GM13977 (cell line): Measurements from ENCODE around the gene ZNF135.

ENCODE experiments used
- DNase-seq: peaks from one replicate; pipeline ENCODE4 v3.0.0; 2012; ENCODE audit warnings: low spot score
- in situ Hi-C: fragments of 300-500 bp; cut with MboI; formaldehyde crosslinking; loops from one replicate; pipeline ENCODE4 v1.12.0; 2022; ENCODE audit warnings: low sequenced_read_pairs, low pct_unique_long_range_greater_than_20kb, mixed read lengths, inconsistent platforms; ENCODE audit not compliant: unreplicated experiment
- TF ChIP-seq, protein P1 (sequence below): IDR thresholded peaks from 2 replicates; pipeline ENCODE4 v1.5.1; 2012; ENCODE audit warnings: mild to moderate bottlenecking, control low read depth; ENCODE audit not compliant: insufficient read depth; ENCODE audit errors: extremely low read depth, missing control alignments

ZNF135 gene

DNA sequence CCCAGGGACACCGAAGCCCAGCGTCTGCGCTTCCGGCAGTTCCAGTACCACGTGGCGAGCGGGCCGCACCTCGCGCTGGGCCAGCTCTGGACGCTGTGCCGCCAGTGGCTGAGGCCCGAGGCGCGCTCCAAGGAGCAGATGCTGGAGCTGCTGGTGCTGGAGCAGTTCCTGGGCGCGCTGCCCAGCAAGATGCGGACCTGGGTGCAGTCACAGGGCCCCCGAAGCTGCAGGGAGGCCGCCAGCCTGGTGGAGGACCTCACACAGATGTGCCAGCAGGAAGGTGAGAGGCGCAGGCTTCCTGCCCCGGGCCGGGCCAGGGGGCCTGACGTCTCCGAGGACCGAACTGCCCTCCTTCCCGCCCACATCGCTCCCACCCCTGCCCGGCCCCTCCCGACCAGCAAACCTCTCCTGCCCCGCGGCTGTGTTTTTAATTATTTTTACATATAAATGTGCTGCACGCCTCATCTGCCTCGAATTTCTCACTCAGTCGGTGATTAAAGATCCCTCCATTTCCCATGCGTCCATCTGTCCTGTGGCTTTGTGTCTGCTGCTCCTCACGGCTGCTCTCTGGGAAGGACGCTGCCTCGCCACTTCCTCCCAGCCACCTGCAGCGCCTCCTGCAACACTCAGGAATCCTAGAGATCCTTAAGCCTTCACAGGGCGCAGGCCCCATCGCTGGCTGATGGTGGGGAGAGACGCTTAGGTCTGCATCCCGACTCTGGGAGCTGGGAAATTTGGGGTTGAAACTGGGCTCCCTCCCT lies 21.0 kb upstream of the ZNF135 start:
- in situ Hi-C loops, result no loop called here
- DNase-seq, result no peak
- TF ChIP-seq, protein P1, sequence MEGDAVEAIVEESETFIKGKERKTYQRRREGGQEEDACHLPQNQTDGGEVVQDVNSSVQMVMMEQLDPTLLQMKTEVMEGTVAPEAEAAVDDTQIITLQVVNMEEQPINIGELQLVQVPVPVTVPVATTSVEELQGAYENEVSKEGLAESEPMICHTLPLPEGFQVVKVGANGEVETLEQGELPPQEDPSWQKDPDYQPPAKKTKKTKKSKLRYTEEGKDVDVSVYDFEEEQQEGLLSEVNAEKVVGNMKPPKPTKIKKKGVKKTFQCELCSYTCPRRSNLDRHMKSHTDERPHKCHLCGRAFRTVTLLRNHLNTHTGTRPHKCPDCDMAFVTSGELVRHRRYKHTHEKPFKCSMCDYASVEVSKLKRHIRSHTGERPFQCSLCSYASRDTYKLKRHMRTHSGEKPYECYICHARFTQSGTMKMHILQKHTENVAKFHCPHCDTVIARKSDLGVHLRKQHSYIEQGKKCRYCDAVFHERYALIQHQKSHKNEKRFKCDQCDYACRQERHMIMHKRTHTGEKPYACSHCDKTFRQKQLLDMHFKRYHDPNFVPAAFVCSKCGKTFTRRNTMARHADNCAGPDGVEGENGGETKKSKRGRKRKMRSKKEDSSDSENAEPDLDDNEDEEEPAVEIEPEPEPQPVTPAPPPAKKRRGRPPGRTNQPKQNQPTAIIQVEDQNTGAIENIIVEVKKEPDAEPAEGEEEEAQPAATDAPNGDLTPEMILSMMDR, result no peak

DNA sequence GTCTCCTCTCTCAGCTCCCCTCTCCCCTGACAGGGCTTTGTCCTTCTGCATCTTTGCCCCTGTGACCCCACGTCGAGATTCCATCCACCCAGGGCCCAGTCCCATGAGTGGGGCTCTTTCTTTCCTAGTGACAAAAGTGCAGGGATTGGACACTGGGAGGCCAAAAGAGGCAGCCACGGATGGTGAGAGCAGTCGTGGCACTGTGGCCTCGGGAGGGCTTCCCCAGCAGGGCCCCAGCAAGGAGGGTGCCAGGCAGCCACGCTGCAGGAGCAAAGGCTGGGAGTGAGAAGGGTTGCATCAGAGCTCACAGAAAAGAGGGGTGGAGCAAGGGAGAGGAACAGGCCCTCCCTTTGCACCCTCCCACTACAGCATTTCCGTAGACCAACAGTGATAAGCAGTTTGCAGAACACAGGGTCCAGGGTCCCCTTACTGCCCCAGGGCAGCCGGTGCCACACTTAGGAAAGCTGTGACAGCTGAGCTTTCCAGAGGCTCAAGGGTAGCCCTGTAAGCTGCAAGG lies 20.3 kb upstream of the ZNF135 start:
- in situ Hi-C loops, result no loop called here
- TF ChIP-seq, protein P1, result no peak
- no peak for DNase-seq

- TF ChIP-seq, protein P1, result no peak
- no peak for DNase-seq
- in situ Hi-C loops, result no loop called here
Measured at GRCh38 chr19:58040751-58041525, 18.1 kb upstream of the ZNF135 start.

DNA sequence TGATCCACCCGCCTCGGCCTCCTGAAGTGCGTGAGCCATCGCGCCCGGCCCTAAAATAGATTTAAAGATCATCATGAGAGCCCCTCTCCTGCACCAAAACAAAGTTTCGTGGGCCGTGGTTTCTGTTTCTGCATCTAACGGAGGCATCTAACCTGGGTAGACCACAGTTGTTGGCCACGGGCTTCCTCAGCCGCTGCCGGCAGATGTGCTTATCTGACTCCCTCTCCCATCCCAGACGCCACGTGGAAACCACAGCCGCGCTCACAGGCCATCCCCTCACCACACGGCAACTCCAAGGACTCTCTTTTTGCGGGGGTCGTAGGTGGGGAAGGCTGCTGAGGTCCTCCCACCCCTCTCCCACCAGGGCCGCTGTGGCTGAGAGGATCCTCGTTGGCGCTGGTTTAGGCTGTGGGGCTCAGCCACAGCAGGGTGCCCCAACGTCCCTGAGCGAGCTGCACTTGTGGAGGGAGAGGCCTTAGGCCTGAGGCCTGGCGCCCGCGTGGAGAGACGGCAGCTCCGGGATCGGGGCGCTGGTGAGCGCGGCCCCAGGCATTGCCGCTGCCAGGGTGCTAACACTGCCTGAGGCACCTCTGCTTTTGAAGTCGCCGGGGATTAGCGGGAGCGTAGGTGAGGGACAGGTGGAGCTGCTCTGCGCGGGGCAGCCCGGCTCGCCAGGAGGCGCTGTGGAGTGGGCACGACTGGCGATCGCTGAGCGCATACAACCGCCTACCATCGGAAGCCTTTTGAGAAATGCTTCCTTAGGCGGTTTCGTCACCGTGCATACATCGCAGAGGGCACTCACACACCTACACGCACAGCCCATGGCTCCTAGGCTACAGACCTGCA lies 16.4 kb upstream of the ZNF135 start:
- TF ChIP-seq, protein P1, result no peak
- in situ Hi-C loops, result no loop called here
- DNase-seq, result no peak

DNA sequence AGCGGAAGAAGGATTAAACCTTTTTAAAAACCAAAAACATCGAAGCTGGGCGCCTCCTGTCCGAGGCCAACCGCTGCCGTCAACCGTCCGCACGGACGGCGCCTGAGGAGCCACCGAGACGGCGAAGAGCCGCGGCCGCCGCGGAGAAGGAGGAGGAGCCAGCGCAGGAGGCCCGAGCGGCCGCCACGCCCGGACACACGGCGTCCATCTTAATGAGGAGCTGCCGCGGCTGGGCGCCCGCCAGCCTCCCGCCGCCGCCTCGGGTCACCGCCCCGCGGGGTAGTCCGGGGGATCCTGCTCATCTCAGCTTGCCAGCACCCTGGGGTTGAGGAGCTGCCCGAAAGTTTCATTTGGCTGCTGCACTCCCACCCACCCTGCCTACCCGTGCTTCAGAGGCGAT lies 14.7 kb upstream of the ZNF135 start:
- TF ChIP-seq, protein P1, result no peak
- in situ Hi-C loops, result no loop called here
- no peak for DNase-seq

GRCh38 chr19:58044886-58045285 lies 14.2 kb upstream of the ZNF135 start:
- TF ChIP-seq, protein P1, result no peak
- in situ Hi-C loops, result no loop called here
- no peak for DNase-seq
